ENCODE data around the gene PLAAT2.

DNA sequence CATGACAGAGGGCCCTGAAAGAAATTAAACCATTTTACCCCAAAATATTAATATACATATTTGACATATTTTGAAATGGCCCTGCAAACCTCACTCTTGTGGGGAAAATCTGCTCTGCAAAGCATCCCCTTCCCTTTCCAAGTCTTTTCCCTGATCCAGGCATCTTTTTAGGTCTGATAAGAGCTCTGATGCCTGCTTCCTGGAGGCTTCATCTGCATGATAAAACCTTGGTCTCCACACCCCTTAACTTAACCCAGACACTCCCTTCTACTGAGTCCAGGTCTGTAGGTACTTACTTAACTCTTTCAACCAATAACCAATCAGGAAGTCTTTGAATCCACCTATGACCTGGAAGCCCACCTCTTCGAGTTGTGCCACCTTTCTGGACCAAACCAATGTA, 59.1 kb downstream of the PLAAT2 start:
- TF ChIP-seq SUZ12 (IDR thresholded peaks at IDR 0.05) (no peak), ARNT (IDR thresholded peaks at IDR 0.05) (no peak), BHLHE40 (IDR thresholded peaks at IDR 0.05; ENCODE audit: borderline replicate concordance) (no peak), FOXM1 (IDR thresholded peaks at IDR 0.05; ENCODE audit: borderline replicate concordance) (no peak), FOXA1 (IDR thresholded peaks at IDR 0.05) (no peak), HDGF (IDR thresholded peaks at IDR 0.05; ENCODE audit: borderline replicate concordance) (no peak), ZNF384 (IDR thresholded peaks at IDR 0.05) (no peak), FOXK2 (IDR thresholded peaks at IDR 0.05) (no peak), NFRKB (IDR thresholded peaks at IDR 0.05) (no peak), ELF4 (IDR thresholded peaks at IDR 0.05) (no peak)
- TF ChIP-seq, protein P1, sequence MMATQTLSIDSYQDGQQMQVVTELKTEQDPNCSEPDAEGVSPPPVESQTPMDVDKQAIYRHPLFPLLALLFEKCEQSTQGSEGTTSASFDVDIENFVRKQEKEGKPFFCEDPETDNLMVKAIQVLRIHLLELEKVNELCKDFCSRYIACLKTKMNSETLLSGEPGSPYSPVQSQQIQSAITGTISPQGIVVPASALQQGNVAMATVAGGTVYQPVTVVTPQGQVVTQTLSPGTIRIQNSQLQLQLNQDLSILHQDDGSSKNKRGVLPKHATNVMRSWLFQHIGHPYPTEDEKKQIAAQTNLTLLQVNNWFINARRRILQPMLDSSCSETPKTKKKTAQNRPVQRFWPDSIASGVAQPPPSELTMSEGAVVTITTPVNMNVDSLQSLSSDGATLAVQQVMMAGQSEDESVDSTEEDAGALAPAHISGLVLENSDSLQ (IDR thresholded peaks at IDR 0.05): no peak

Measured in HEK293T (cell line).